Measurements from ENCODE around the gene CCR2. TPM values are rescaled to one million over a fixed set of nuclear protein-coding genes. Genes with fewer than 3 reads are reported as not detected.

CCR2 gene
- polyA plus RNA-seq, 1 donor from 2014 or later = not detected

- TF ChIP-seq, protein P1, sequence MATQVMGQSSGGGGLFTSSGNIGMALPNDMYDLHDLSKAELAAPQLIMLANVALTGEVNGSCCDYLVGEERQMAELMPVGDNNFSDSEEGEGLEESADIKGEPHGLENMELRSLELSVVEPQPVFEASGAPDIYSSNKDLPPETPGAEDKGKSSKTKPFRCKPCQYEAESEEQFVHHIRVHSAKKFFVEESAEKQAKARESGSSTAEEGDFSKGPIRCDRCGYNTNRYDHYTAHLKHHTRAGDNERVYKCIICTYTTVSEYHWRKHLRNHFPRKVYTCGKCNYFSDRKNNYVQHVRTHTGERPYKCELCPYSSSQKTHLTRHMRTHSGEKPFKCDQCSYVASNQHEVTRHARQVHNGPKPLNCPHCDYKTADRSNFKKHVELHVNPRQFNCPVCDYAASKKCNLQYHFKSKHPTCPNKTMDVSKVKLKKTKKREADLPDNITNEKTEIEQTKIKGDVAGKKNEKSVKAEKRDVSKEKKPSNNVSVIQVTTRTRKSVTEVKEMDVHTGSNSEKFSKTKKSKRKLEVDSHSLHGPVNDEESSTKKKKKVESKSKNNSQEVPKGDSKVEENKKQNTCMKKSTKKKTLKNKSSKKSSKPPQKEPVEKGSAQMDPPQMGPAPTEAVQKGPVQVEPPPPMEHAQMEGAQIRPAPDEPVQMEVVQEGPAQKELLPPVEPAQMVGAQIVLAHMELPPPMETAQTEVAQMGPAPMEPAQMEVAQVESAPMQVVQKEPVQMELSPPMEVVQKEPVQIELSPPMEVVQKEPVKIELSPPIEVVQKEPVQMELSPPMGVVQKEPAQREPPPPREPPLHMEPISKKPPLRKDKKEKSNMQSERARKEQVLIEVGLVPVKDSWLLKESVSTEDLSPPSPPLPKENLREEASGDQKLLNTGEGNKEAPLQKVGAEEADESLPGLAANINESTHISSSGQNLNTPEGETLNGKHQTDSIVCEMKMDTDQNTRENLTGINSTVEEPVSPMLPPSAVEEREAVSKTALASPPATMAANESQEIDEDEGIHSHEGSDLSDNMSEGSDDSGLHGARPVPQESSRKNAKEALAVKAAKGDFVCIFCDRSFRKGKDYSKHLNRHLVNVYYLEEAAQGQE (IDR thresholded peaks at IDR 0.05; ENCODE audit: borderline replicate concordance) = no peak
These were observed 821 bp upstream of the CCR2 start (continued) for GRCh38 chr3:46353090-46353489.

DNA sequence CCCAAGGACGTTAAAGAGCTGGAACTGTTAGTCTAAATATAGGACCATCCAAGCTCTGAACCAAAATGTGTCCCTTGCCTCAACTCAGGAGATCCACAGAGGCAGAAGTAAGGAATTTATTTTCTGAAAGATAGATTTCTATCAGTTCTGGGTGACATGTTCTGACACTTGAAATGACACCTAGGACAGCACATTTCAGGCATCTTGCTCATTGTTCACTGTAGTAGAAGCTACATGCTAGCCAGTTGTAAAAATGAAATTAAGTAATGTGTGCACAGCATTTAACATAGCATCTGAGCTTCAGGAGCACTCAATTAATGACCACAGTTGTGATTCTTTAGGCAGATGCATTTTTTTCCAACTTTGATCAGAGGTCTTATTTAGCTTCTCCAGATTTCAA, 567 bp downstream of the CCR2 start:
- H3K4me3 ChIP-seq (ENCODE audit: low read length) = no peak overlapping the region
- no peak overlapping the region for H3K4me2 ChIP-seq (ENCODE audit: low read length)
- no peak overlapping the region for H3K27ac ChIP-seq (ENCODE audit: low read length)
- H3K9me3 ChIP-seq (ENCODE audit: low read length) = no peaks in the 10 kb centered on the region
- H3K9me2 ChIP-seq (ENCODE audit: insufficient read depth, low read length) = no peaks in the 10 kb centered on the region
- H4K20me1 ChIP-seq (ENCODE audit: insufficient read depth) = no peaks in the 10 kb centered on the region
- H3K27me3 ChIP-seq (ENCODE audit: insufficient read depth, low read depth, low read length) = no peaks in the 10 kb centered on the region
- no peaks in the 10 kb centered on the region for H3F3A ChIP-seq (ENCODE audit: insufficient read depth, low read length, poor library complexity, severe bottlenecking)
- H3K79me2 ChIP-seq (replicated peaks; ENCODE audit: insufficient read depth, low read length) = no peaks in the 10 kb centered on the region
- TF ChIP-seq, protein P1 (IDR thresholded peaks at IDR 0.05; ENCODE audit: borderline replicate concordance) = no peak
- no peak for TF ChIP-seq EZH2 (IDR thresholded peaks at IDR 0.05; ENCODE audit: borderline replicate concordance, insufficient read depth, low read length, poor library complexity, severe bottlenecking)
- no peak for TF ChIP-seq SMC3 (conservative IDR thresholded peaks at IDR 0.05; ENCODE audit: poor library complexity)
- no peak for TF ChIP-seq CTCF (IDR thresholded peaks at IDR 0.05; ENCODE audit: poor library complexity, severe bottlenecking)
- TF ChIP-seq RAD21 (conservative IDR thresholded peaks at IDR 0.05) = no peak
- TF ChIP-seq POLR2AphosphoS5 (IDR thresholded peaks at IDR 0.05) = no peak
- no peak for TF ChIP-seq EP300 (conservative IDR thresholded peaks at IDR 0.05; ENCODE audit: poor library complexity, severe bottlenecking)
- TF ChIP-seq MXI1 (conservative IDR thresholded peaks at IDR 0.05; ENCODE audit: poor library complexity, severe bottlenecking) = no peak
- no peak for TF ChIP-seq TAF1 (IDR thresholded peaks at IDR 0.05; ENCODE audit: low read depth)
- no peak overlapping the region for H2AFZ ChIP-seq (ENCODE audit: low read depth, low read length)
- H3K9ac ChIP-seq (ENCODE audit: low read length) = no peak overlapping the region
- no peaks in the 10 kb centered on the region for H3K36me3 ChIP-seq (ENCODE audit: insufficient read depth, low read length)

All from neural cell (in vitro differentiated cells).